GM12864 (cell line): Measurements from ENCODE around the gene TAF12.
"Not testable (repeated sequence)": the region's sequence is repeated elsewhere in the genome, so short reads cannot be mapped to it uniquely, and the experiment has no call there.

Source experiments
- DNase-seq: peaks from one replicate; pipeline ENCODE4 v3.0.0-alpha.2; 2011; ENCODE audit warnings: low read depth
- H3K4me3 ChIP-seq: 2 replicates; pipeline ENCODE4 v1.5.1; 2011; ENCODE audit warnings: mild to moderate bottlenecking, low read depth, low read length, control low read depth
- CTCF ChIP-seq: IDR thresholded peaks from 2 replicates; pipeline ENCODE4 v1.5.1; 2011; ENCODE audit warnings: low read depth, mild to moderate bottlenecking, moderate library complexity, low read length, control low read depth, inconsistent platforms; ENCODE audit errors: missing control alignments

TAF12 gene

GRCh38 chr1:28668956-28669723 lies 26.3 kb upstream of the TAF12 start:
- TF ChIP-seq CTCF, result no peak
- peak overlapping the region; percentile 95 for H3K4me3 ChIP-seq
- peak; percentile 10 for DNase-seq

GRCh38 chr1:28668191-28668955 lies 25.5 kb upstream of the TAF12 start, which contains the start of gene GMEB1:
Gene GMEB1 (plus strand): TSS chr1:28668784. CDS start chr1:28683613, 14,829 bp downstream.
- DNase-seq, result peak; percentile 49
- peak within 1 kb of the TSS; percentile 95 for H3K4me3 ChIP-seq
- no peak for TF ChIP-seq CTCF

- no peak for DNase-seq
- H3K4me3 ChIP-seq, result no peak overlapping the region
- no peak for TF ChIP-seq CTCF
Observed at GRCh38 chr1:28666806-28667205, 23.9 kb upstream of the TAF12 start.

GRCh38 chr1:28663871-28664470 lies 21.1 kb upstream of the TAF12 start:
- no peak overlapping the region for H3K4me3 ChIP-seq
- DNase-seq, result no peak

GRCh38 chr1:28656335-28656734 lies 13.5 kb upstream of the TAF12 start:
- TF ChIP-seq CTCF, result no peak
- no peak for DNase-seq
- no peak overlapping the region for H3K4me3 ChIP-seq

More at GRCh38 chr1:28663871-28664470, 21.1 kb upstream of the TAF12 start:
- no peak for TF ChIP-seq CTCF

GRCh38 chr1:28655448-28656311 lies 12.8 kb upstream of the TAF12 start:
- H3K4me3 ChIP-seq, DNase-seq: not testable (repeated sequence)
